PC-3 (cell line): ENCODE measurements around the gene RPL13.

Source experiments
- EZH2phosphoT487 ChIP-seq: fragments of 300-600 bp; sonication (generic); IDR thresholded peaks from 2 replicates; pipeline ENCODE4 v1.6.1; 2018; ENCODE audit warnings: mild to moderate bottlenecking, antibody characterized with exemption, low read length, borderline replicate concordance
- TF ChIP-seq, protein P1 (sequence below): fragments of 300-600 bp; sonication (generic); conservative IDR thresholded peaks from 2 replicates; pipeline ENCODE4 v1.5.1; 2017; ENCODE audit warnings: antibody characterized with exemption, low read depth, mild to moderate bottlenecking, low read length

DNA sequence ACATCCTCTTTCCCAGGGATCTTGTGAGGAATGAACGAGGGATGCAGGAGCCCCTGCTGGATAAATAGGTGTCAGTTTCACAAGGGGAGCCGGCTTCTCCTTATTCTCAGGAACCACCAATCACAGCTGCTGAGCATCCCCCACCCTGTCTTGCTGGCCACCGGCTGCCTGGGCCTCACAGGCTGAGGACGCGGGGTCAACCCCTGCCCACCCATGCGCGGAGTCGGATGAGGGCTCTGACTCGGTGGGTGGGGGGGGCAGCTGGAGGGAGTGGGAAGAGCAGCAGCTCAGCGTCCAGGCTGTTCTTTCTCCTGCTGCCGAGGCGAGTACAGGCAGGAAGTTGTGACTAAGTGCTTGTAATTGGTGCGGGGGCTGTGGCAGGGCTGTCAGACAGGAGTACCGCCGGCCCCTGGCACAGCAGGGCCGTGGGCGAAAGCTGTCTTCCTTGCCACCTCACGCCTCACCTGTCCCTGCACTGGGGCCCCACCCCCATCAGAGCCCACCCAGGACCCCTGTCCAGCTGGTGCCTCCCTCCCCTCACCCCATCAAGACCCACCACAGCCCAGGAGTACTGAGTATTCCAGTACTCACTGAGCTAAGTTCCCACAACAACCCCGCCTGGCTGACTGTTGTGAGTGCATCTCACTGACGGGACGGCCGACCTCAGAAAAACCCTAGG, 41.9 kb downstream of the RPL13 start:
- TF ChIP-seq, protein P1, sequence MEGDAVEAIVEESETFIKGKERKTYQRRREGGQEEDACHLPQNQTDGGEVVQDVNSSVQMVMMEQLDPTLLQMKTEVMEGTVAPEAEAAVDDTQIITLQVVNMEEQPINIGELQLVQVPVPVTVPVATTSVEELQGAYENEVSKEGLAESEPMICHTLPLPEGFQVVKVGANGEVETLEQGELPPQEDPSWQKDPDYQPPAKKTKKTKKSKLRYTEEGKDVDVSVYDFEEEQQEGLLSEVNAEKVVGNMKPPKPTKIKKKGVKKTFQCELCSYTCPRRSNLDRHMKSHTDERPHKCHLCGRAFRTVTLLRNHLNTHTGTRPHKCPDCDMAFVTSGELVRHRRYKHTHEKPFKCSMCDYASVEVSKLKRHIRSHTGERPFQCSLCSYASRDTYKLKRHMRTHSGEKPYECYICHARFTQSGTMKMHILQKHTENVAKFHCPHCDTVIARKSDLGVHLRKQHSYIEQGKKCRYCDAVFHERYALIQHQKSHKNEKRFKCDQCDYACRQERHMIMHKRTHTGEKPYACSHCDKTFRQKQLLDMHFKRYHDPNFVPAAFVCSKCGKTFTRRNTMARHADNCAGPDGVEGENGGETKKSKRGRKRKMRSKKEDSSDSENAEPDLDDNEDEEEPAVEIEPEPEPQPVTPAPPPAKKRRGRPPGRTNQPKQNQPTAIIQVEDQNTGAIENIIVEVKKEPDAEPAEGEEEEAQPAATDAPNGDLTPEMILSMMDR = no peak
- TF ChIP-seq EZH2phosphoT487 = no peak
